Measurements from ENCODE around the gene BCAR3. TPM values are rescaled to one million over a fixed set of nuclear protein-coding genes. Genes with fewer than 3 reads are reported as not detected.

BCAR3 gene
- total RNA-seq, 4 donors from 2014 or later, result 22.3 to 98.7 (median 28.3) TPM

GRCh38 chr1:93595743-93596142 lies 85.9 kb downstream of the BCAR3 start:
- no peak for TF ChIP-seq CTCF (IDR thresholded peaks at IDR 0.05; ENCODE audit: low read depth)

- TF ChIP-seq CTCF (IDR thresholded peaks at IDR 0.05; ENCODE audit: low read depth), result no peak
Observed at GRCh38 chr1:93595266-93595665, 86.4 kb downstream of the BCAR3 start.

- TF ChIP-seq CTCF (IDR thresholded peaks at IDR 0.05; ENCODE audit: low read depth), result no peak
Observed at GRCh38 chr1:93594603-93594880, 87.1 kb downstream of the BCAR3 start.

GRCh38 chr1:93593854-93594602 lies 87.6 kb downstream of the BCAR3 start:
- no peak for TF ChIP-seq CTCF (IDR thresholded peaks at IDR 0.05; ENCODE audit: low read depth)

GRCh38 chr1:93592551-93592949 lies 89.1 kb downstream of the BCAR3 start:
- TF ChIP-seq CTCF (IDR thresholded peaks at IDR 0.05; ENCODE audit: low read depth), result no peak

GRCh38 chr1:93591676-93592550 lies 89.7 kb downstream of the BCAR3 start:
- TF ChIP-seq CTCF (IDR thresholded peaks at IDR 0.05; ENCODE audit: low read depth), result no peak

GRCh38 chr1:93588955-93589354 lies 92.7 kb downstream of the BCAR3 start:
- TF ChIP-seq CTCF (IDR thresholded peaks at IDR 0.05; ENCODE audit: low read depth), result no peak

All from subcutaneous adipose tissue (tissue), 4 donors.